MM.1S (cell line): ENCODE results near the gene HBE1.

Experiments
- DNase-seq: peaks from one replicate; pipeline ENCODE4 v3.0.0-alpha.2; 2015
- H2AFZ ChIP-seq: fragments of 300-600 bp; sonication (generic); 2 replicates; pipeline ENCODE4 v1.6.0; 2016; ENCODE audit warnings: antibody characterized with exemption, low read length
- H3F3A ChIP-seq: fragments of 300-600 bp; sonication (generic); 2 replicates; pipeline ENCODE4 v1.6.1; 2016; ENCODE audit warnings: mild to moderate bottlenecking, antibody characterized with exemption, low read length, moderate library complexity, mixed read lengths; ENCODE audit not compliant: insufficient read depth
- H3K27ac ChIP-seq: fragments of 300-600 bp; sonication (generic); 2 replicates; pipeline ENCODE4 v1.5.1; 2016; ENCODE audit warnings: mild to moderate bottlenecking, low read length
- H3K27me3 ChIP-seq: fragments of 300-600 bp; sonication (generic); replicated peaks from 2 replicates; pipeline ENCODE4 v1.6.0; 2016; ENCODE audit warnings: low read length; ENCODE audit not compliant: insufficient read depth
- H3K36me3 ChIP-seq: fragments of 300-600 bp; sonication (generic); replicated peaks from 2 replicates; pipeline ENCODE4 v1.6.1; 2016; ENCODE audit warnings: mild to moderate bottlenecking, low read length, mixed read lengths; ENCODE audit not compliant: insufficient read depth
- H3K4me1 ChIP-seq: fragments of 300-600 bp; sonication (generic); 2 replicates; pipeline ENCODE4 v1.6.1; 2016; ENCODE audit warnings: low read length, mixed read lengths
- H3K4me2 ChIP-seq: fragments of 300-600 bp; sonication (generic); 2 replicates; pipeline ENCODE4 v1.6.0; 2016; ENCODE audit warnings: low read depth, low read length
- H3K4me3 ChIP-seq: fragments of 300-600 bp; sonication (generic); 2 replicates; pipeline ENCODE4 v1.5.1; 2016; ENCODE audit warnings: low read length, mixed read lengths
- H3K79me2 ChIP-seq: fragments of 300-600 bp; sonication (generic); 2 replicates; pipeline ENCODE4 v1.6.1; 2016; ENCODE audit warnings: mixed run types, low read length, mixed read lengths
- H3K9ac ChIP-seq: fragments of 300-600 bp; sonication (generic); 2 replicates; pipeline ENCODE4 v1.6.1; 2016; ENCODE audit warnings: low read length, mixed read lengths
- H3K9me2 ChIP-seq: fragments of 300-600 bp; sonication (generic); replicated peaks from 2 replicates; pipeline ENCODE4 v1.6.1; 2016; ENCODE audit warnings: mild to moderate bottlenecking, low read length, mixed read lengths; ENCODE audit not compliant: insufficient read depth
- H3K9me3 ChIP-seq: fragments of 300-600 bp; sonication (generic); replicated peaks from 2 replicates; pipeline ENCODE4 v1.6.1; 2016; ENCODE audit warnings: mild to moderate bottlenecking, low read length, mixed read lengths; ENCODE audit not compliant: insufficient read depth
- H4K20me1 ChIP-seq: fragments of 300-600 bp; sonication (generic); 2 replicates; pipeline ENCODE4 v1.6.1; 2016; ENCODE audit warnings: mild to moderate bottlenecking, low read length, moderate library complexity, mixed read lengths; ENCODE audit not compliant: insufficient read depth
- EZH2 ChIP-seq: fragments of 300-600 bp; sonication (generic); optimal IDR thresholded peaks from 2 replicates; pipeline ENCODE3; 2017; ENCODE audit warnings: low read depth, mild to moderate bottlenecking, antibody characterized with exemption, low read length, mixed read lengths
- EZH2phosphoT487 ChIP-seq: fragments of 300-600 bp; sonication (generic); IDR thresholded peaks from 2 replicates; pipeline ENCODE4 v1.6.1; 2018; ENCODE audit warnings: antibody characterized with exemption, low read length
- TF ChIP-seq, protein P1 (sequence below): fragments of 300-600 bp; sonication (generic); IDR thresholded peaks from 2 replicates; pipeline ENCODE4 v1.5.1; 2016; ENCODE audit warnings: antibody characterized with exemption, low read length, mixed read lengths

The HBE1 gene

DNA sequence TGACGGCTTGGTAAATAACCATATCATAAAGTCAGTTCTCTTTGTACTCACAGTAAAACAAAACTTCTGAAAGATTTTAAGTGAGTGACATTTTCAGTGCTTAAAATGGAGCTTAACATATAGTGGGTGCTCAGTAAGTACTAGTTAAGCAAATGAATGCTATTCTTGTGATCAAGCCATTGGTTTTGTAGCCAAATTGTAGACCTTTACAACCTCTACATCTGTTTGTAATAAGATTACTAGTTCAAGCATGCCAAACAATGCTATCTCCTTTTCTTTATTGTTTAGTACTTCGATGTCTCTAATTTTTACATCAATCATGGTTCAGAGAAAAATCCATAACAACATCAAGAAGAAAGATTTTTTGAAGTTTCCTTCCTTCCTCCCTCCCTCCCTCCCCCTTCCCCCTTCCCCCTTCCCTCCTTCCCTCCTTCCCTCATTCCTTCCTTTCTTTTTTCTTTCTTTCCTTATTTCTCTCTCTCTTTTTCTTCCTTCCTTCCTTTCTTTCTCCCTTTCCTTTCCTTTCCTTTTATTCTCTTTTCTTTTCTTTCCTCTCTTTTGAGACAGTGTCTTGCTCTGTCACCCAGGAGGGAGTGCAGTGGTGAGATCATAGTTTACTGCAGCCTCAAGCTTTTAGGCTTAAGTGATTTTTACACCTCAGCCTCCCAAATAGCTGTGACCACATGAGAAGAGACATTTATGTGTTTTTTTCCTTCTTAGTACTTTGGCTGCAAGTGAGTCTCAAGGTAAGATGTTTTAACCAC lies 37.7 kb upstream of the HBE1 start:
- H3K9ac ChIP-seq: no peak overlapping the region
- no peaks in the 10 kb centered on the region for H3F3A ChIP-seq
- no peaks in the 10 kb centered on the region for H4K20me1 ChIP-seq
- no peak overlapping the region for H3K27ac ChIP-seq
- no peak overlapping the region for H2AFZ ChIP-seq
- H3K27me3 ChIP-seq: no peaks in the 10 kb centered on the region
- no peaks in the 10 kb centered on the region for H3K79me2 ChIP-seq
- no peaks in the 10 kb centered on the region for H3K4me1 ChIP-seq
- no peak overlapping the region for H3K4me2 ChIP-seq
- TF ChIP-seq EZH2phosphoT487 (no peak), EZH2 (no peak)
- TF ChIP-seq, protein P1, sequence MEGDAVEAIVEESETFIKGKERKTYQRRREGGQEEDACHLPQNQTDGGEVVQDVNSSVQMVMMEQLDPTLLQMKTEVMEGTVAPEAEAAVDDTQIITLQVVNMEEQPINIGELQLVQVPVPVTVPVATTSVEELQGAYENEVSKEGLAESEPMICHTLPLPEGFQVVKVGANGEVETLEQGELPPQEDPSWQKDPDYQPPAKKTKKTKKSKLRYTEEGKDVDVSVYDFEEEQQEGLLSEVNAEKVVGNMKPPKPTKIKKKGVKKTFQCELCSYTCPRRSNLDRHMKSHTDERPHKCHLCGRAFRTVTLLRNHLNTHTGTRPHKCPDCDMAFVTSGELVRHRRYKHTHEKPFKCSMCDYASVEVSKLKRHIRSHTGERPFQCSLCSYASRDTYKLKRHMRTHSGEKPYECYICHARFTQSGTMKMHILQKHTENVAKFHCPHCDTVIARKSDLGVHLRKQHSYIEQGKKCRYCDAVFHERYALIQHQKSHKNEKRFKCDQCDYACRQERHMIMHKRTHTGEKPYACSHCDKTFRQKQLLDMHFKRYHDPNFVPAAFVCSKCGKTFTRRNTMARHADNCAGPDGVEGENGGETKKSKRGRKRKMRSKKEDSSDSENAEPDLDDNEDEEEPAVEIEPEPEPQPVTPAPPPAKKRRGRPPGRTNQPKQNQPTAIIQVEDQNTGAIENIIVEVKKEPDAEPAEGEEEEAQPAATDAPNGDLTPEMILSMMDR: no peak
- H3K9me3 ChIP-seq: no peaks in the 10 kb centered on the region
- H3K4me3 ChIP-seq: no peak overlapping the region
- no peaks in the 10 kb centered on the region for H3K9me2 ChIP-seq
- H3K36me3 ChIP-seq: no peaks in the 10 kb centered on the region
- no peak for DNase-seq

DNA sequence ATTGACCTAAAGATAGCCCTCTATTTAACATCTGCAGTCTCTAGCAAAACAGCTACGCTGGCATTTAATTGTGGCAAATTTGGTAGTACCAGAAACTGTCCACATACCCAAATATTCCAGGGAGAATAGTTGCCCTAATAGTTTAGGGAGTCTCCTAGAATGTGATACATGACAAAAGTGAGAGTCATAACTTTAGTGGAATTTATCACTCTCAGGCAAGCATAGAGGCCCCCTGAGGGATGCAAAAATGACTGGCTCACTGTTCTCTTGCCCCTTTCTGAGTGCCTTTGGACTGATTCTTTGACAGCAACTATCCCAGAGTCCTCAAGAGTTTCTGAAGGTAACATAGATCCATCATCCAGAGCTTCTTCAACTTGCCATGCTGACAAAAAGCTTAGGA lies 34.3 kb upstream of the HBE1 start:
- H4K20me1 ChIP-seq: no peaks in the 10 kb centered on the region
- H3K36me3 ChIP-seq: no peaks in the 10 kb centered on the region
- H3K9me2 ChIP-seq: no peaks in the 10 kb centered on the region
- H3K4me3 ChIP-seq: no peak overlapping the region
- DNase-seq: no peak
- no peaks in the 10 kb centered on the region for H3K4me1 ChIP-seq
- no peaks in the 10 kb centered on the region for H3K9me3 ChIP-seq
- TF ChIP-seq EZH2 (no peak), EZH2phosphoT487 (no peak)
- TF ChIP-seq, protein P1: no peak
- no peak overlapping the region for H2AFZ ChIP-seq
- no peaks in the 10 kb centered on the region for H3K79me2 ChIP-seq
- no peak overlapping the region for H3K27ac ChIP-seq
- H3K27me3 ChIP-seq: no peaks in the 10 kb centered on the region
- H3K9ac ChIP-seq: no peak overlapping the region
- H3F3A ChIP-seq: no peaks in the 10 kb centered on the region
- H3K4me2 ChIP-seq: no peak overlapping the region

DNA sequence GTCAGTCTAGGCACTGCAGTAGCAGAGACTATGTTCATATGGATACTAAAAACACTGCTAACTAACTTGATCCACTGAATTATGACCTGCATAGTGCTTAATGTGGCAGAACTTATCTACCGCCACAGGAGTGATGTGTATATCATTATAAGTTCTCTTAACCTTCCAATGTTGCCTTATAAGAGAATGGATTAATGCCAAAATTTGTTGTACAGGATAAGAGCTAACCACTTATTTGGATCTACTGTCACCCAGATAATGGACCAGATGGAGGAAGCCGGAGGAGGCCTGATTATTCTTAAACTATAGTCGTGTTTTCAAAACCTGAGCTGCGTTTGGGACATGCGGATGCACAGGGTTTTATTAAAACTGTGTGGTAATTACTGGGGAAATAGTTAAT lies 33.9 kb upstream of the HBE1 start:
- Histone ChIP-seq H3K4me3 (no peak overlapping the region), H3K36me3 (no peaks in the 10 kb centered on the region), H3K9me2 (no peaks in the 10 kb centered on the region), H3K9ac (no peak overlapping the region), H4K20me1 (no peaks in the 10 kb centered on the region), H3K4me2 (no peak overlapping the region), H3F3A (no peaks in the 10 kb centered on the region), H2AFZ (no peak overlapping the region), H3K79me2 (no peaks in the 10 kb centered on the region), H3K27me3 (no peaks in the 10 kb centered on the region), H3K27ac (no peak overlapping the region), H3K9me3 (no peaks in the 10 kb centered on the region), H3K4me1 (no peaks in the 10 kb centered on the region)
- no peak for TF ChIP-seq EZH2
- no peak for TF ChIP-seq EZH2phosphoT487
- TF ChIP-seq, protein P1: no peak
- no peak for DNase-seq
